ENCODE results near the gene ZNF786.
"Not testable (repeated sequence)": the region's sequence is repeated elsewhere in the genome, so short reads cannot be mapped to it uniquely, and the experiment has no call there.

The ZNF786 gene

DNA sequence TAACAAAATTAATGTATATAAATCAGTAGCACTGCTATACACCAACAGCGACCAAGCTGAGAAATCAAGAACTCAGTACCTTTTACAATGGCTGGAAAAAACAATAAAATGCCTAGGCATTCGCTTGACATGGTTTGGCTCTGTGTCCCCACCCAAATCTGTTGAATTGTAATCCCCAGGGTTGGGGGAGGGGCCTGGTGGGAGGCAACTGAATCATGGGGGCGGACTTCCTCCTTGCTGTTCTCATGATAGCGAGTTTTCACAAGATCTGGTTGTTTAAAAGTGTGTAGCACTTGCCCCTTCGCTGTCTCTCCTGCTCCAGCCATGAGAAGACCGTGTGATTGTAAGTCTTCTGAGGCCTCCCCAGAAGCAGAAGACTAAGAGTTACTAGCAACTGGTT, 8.6 kb downstream of the ZNF786 start:
- DNase-seq = no peak

DNA sequence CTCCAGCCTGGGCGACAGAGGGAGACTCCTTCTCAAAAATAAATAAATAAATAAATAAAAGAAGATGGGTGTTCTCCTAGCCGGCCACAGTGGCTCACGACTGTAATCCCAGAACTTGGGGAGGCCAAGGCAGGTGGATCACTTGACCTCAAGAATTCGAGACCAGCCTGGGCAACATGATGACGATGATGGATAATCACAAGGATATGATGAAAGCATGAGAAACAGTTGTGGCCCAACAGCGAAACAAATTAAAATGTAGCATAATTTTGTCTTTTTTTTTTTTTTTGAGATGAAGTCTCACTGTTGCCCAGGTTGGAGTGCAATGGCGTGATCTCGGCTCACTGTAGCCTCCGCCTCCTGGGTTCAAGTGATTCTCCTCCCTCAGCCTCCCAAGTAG, 12.9 kb downstream of the ZNF786 start:
- no peak for DNase-seq

DNA sequence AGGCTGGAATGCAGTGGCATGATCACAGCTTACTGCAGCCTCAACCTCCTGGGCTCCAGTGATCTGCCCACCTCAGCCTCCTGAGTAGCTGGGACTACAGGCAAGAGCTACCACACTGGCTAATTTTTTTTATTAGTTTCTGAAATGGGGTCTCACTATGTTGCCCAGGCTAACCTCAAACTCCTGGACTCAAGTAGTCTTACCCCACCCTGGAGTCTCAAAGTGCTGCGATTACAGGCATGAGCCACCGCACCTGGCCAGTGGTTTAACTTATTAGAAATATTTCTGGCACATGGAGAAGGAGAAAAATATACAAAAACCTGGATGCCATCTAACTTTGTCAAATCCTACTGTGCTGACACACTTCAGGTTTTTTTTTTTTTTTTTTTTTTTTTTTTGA, 15.2 kb downstream of the ZNF786 start:
- DNase-seq = no peak

DNA sequence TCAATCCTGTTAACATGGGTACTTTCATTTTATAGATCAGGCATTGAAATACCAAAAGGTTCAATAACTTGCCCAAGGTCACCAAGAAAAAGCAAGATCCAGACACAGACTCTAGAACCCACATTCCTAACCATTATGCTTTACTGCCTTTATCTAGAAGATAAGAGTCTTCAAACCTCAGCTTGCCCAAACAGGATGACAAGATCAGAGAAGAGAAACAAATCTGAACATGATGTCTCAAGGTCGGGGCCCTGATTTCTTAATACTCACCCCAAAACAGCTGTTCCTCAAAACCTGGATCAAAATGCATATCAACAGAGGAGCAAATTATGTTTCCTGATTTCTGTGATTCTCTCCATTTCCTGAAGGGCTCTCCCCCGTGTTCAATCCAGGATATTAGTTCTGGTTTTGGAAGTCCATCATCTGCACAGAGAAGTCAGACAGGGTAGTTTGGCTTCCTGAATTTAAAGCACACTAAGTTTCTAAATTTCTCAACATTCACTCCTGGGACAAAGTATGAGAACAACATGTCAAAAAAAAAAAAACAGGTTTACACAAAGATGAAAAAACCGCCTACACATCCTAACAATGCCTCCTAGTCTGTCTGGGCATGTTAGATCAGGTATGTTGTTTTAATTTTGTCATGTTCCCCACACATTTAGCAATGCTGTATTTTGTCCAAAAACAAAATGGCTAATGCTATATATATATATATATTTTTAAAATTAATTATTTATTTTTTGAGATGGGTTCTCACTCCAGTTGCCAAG, 16.2 kb downstream of the ZNF786 start:
- DNase-seq = no peak

DNA sequence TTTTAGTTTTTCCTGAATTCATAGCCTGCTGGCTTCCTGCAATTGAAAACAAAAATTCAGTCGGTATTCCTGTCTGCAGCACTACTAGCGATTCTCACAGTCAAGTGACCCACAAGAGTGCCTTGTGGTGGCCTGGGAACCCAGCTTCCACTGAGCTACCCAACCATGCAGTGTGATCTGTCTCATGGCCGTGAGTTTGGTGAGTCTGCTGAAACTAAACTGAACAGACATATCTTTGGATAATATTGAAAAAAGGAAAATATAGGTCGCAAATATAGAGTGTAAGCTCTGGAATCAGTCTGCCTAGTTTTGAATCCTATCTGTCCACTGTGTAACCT, 18.1 kb downstream of the ZNF786 start:
- no peak for DNase-seq

DNA sequence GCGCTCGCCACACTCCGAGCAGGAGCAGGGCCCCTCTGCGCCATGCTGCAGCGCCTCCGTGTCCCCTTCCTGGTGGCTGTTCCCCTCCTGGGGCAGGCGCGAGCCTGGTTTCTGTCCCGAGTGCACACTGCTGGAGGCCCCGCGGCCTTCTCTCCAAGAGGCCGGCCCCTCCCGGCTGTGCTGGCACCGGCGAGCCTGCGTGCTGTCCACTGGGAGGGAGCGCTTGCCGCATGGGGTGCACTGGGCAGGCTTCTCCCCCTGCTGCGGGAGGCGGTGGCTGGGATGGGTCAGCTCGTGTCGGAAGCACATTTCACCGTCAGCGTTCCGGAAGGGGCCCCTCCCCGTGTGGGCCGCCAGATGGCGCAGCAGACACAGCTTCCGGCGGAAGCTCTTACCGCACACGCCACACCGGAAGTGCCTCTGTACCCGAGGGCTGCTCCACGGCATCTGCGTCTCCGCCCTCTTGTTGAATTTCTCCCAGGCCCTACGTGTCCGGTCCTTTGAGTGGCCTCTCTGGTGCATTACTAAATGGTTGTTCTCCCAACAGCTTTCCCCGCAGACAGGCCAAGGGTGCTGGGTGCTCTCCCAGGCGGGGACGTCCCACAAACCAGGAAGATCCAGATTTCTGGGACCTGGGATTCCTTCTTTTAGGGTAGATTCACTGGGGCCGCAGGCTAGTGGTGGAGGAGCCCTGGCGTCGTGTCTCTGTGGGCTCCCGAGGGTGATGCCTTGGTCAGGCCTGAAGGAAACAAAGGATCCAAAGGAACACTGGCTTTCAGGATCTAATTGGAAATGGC, 18.7 kb downstream of the ZNF786 start:
- DNase-seq = no peak

DNA sequence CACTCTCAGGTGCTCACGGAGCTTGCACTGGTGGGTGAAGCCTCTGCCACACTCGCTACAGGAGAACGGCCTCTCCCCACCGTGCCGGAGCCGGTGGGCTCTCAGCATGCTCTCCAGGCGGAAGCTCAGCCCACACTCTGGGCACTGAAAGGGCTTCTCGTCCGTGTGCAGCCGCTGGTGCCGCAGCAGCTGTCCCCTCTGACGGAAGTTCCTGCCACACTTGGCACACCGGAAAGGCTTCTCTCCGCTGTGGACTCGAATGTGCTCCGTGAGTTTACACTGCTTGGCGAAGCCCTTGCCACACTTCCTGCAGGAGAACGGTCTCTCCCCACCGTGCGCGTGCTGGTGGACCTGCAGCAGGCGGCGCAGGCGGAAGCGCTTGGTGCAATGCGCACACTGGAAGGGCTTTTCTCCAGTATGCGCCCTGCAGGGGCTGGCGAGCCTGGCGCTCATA, 19.3 kb downstream of the ZNF786 start:
- DNase-seq = no peak

DNA sequence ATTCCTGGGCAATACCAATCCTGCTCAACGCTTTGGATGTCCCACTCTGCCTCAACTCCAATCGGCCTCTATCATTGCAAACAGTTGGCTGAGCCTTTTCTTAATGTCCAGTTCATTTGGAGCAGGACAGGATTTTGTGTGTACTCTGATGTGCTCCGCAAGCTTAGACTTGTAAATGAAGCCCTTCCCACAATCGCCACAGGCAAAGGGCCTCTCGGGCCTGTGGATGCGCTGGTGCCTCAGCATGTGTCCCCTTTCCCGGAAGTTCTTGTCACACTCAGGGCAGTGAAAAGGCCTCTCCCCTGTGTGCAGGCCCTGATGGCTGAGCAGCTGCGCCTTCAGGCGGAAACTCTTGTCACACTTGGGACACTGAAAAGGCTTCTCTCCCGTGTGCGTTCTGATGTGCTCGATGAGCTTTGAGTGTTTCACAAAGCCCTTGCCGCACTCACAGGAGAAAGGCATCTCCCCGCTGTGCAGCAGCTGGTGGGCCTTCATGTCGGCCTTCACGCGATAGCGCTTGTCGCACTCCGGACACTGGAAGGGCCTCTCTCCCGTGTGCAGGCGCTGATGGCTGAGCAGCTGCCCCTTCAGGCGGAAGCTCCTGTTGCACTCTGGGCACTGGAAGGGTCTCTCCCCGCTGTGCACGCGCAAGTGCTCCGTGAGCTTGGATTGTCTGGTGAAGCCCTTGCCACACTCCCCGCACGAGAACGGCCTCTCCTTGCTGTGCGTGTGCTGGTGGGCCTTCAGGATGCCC, 20.0 kb downstream of the ZNF786 start:
- DNase-seq = no peak

DNA sequence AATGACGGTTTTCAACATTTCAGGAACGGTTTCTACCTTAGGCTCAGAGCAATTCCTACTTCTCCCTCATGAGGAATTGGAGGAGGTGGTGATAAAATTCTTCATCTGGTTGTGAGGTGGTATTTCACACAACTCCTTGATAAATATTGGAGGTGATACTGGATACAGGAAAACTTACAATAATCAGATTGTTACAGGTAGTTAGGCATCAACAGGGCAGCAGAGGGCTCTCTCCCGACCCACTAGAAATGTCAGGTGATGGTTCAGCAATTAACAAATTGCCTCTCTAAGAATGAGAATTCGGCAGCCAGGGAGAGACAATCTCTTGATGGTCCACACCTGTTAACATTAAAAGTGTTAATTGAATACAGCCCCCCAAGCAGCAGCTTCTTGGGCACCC, 22.6 kb downstream of the ZNF786 start:
- DNase-seq = no peak

DNA sequence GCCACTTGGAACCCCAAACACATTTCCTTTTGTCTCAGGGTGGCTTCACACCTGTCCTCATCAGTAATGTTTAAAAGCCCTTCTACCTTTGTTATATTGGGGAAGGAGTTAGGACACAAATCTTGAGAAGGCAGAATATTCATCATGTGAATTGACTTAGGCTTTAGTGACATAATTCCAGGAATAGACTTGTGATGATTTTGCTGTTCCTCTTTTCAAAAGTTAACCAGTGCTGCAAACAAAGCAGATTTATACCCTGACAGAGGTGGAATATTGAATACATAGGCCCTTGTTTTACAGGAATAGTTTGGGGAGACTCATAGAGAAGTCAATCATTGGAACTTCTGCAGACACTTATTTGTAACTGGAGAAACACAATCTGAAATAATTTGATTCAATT, 27.0 kb downstream of the ZNF786 start:
- no peak for DNase-seq

DNA sequence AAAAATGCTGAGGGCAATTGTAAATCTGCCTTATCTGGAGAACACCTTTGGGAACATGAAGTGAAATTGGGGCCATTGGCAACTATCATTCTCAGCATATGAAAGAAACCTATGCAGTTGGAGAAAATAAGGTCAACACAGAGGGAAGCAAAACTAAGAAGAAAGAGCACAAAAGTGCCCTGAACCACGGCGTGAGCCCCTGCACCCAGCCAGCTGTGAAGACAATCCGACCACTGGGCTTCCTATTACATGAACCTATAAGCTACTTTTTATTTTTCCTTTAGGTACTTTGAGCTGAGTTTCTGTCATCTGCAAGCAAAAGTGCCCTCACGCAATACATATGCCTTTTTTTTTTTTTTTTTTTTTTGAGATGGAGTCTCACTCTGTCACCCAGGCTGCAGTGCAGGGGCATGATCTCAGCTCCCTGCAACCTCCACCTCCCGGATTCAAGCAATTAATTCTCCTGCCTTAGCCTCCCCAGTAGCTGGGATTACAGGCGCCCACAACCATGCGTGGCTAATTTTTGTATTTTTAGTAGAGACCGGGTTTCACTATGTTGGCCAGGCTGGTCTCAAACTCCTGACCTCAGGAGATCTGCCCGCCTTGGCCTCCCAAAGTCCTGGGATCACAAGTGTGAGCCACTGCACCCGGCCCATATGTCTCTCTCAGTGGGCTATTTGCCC, 28.2 kb downstream of the ZNF786 start:
- DNase-seq = not testable (repeated sequence)

DNA sequence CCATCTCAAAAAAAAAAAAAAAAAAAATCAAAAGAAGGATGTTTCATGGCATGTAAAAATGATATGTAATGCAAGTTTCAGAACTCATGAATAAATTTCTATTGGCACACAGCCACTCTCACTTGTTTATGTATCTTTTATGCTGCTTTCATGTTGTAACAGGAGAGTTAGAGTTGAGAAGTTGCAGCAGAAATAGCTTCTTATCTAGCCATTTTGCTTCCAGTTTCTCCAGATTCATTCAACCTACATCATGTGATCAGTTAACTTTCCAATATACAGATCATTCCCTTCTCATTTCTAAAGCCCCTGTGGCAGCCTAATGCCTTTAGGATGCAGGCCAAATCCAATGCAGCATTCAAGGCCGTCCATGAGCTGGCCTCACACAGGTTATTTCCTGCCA, 30.4 kb downstream of the ZNF786 start:
- DNase-seq = no peak

DNA sequence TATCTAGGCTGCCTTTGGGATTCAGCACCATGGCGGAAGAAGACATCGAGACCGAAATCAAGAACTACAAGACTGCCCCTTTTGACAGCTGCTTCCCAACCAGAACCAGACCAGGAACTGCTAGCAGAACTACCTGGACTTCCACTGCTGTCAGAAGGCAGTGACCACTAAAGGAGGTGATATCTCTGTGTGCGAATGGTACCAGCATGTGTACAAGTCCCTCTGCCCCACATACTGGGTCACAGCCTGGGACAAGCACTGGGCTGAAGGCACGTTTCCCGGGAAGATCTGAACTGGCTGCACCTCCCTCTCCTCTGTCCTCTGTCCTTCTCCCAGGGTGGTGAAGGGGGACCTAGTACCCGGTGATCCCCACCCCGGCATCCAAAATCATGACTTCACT, 36.6 kb downstream of the ZNF786 start:
- no peak for DNase-seq

DNA sequence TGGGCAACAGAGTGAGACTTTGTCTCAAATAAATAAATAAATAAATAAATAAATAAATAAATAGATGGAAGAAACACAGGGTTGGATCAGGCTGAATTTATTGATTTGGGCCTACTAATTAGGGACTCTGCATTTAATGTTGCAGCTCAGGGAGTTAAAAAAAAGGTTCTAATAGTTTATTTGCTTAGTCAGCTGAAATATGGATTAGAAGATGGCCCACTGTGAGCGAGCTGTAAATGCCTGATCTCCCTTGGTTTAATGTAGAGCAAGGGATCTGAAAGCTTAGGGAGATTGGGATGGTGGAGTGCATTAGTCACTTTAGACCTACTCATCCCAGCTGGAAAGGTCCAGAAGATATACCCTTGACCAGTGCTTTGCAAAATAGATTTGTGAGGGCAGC, 37.1 kb downstream of the ZNF786 start:
- DNase-seq = no peak

DNA sequence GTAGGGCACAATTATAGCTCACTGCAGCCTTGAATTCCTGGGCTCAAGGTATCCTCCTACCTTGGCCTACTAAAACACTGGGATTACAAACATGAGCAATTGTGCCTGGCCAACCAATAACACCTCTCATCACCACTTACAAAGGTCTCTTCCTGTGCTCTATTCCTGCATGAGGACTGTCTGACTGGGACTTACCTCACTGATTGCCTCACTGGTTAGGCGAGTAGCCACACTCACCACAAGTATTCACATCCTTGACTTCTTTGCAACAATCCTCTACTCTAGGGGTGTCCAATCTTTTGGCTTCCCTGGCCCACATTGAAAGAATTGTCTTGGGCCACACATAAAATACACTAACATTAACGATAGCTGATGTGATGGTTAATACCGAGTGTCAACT, 39.6 kb downstream of the ZNF786 start:
- no peak for DNase-seq

DNA sequence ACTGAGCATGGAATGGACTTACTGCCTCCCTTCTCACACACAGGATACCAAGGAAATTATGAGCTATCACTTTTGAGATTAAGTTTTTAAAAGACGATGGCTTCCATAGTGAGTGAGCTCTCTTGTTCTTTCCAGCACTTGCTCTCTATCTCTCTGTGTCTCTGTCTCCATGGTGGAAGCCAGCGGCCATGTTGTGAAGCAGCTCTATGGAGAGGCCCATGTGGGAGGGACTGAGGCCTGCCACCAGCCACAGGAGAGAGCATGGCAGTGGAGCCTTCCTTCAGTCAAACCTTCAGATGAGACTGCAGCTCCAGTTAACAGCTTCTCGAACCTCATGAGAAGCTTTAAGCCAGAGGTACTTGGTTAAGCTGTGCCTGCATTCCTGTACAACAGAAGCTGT, 41.7 kb downstream of the ZNF786 start:
- DNase-seq = no peak

DNA sequence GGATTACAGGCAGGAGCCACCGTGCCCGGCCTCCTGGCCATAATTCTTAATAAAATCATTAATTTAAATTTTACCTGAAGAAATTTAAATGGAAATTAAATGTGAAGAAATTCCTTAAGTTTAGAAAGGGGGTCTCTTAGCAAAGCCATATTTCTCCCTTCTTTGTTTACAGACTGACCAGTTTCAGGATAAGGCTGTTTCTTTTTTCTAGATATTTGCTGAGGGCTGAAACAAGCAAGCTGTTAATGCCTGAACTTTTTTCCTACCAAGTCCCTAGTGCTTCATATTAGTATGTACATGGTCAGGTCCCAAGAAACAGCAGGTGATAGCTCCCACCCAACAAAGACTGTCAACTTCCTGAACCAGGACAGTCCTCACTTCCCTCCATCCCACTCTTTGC, 44.1 kb downstream of the ZNF786 start:
- DNase-seq = no peak

DNA sequence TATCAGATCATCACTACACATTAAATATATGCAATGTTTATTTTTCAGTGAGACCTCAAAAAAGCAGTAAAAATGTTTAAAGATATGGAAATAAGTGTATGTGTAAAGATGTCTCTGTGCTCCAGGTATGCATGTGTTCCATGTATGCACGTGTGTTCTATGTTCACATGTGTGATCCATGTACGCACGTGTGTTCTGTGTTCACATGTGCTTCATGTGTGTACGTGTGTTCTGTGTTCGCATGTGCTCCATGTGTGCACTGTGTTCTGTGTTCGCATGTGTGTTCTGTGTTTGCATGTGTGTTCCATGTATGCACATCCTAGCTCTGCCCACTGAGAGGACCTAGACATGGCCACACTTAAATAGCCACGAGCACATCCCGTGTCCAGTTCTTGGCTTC, 46.6 kb downstream of the ZNF786 start:
- DNase-seq = no peak

DNA sequence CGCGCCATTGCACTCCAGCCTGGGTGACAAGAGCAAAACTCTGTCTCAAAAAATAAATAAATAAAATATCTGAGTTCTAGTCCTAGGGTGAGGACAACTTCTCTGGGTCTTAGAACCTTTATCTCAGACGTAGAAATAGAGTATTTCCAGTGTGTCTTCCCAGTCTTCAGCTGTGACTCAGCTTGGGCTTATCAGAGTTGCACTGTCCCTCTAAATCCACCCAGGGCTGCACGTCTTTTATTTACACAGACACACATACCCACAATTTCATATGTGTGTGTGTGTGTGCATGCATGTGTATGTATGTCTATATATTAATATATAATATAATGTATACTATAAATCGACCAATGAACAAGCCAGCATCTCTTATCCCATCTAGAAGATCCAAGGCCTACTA, 49.2 kb downstream of the ZNF786 start:
- DNase-seq = no peak

DNA sequence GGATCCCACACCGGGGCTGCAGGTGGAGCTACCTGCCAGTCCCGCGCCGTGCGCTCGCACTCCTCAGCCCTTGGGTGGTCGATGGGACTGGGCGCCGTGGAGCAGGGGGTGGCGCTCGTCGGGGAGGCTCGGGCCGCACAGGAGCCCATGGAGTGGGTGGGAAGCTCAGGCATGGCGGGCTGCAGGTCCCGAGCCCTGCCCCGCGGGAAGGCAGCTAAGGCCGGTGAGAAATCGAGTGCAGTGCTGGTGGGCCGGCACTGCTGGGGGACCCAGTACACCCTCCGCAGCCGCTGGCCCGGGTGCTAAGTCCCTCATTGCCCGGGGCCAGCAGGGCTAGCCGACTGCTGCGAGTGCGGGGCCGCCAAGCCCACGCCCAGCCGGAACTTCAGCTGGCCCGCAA, 51.9 kb downstream of the ZNF786 start:
- not testable (repeated sequence) for DNase-seq

DNA sequence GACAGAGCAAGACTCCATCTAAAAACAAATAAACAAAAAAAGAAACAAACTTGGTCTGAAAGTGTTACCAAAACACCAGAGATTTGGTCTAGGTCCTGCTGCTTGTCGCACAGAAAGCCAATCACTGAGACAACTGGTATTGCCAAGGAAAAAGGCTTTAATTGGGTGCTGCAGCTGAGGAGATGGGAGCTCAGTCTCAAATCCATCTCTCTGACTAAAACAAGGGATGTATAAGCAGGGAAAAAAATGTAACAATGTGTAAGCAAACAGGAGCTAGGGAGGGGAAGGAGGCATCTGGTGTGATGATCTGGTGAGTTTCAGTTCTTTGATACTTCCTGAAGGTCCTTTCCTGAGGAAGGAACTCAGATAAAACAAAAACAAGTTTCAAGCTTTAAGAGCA, 53.8 kb downstream of the ZNF786 start:
- DNase-seq = no peak

DNA sequence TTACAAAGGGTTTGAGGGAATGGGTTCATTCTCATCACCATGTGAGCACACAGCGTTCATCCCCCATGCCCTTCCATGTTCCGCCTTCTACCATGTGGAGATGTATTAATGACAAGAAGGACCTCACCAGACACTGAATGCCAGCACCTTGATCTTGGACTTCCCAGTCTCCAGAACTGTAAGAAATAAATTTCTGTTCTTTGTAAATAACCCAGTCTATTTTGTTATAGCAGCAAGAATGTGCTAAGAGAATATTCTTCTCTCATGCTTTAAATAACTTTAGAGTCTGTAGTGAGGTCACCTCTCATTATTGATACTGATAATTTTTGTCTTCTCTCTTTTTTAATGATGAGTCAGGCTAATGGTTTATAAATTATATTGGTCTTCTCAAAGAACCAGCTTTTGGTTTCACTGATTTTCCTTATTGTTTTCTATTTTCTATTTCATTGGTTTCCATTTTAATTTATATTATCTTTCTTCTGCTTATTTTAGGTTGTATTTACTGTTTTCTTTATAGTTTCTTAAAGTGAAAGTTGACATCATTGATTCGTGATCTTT, 59.1 kb downstream of the ZNF786 start:
- no peak for DNase-seq

DNA sequence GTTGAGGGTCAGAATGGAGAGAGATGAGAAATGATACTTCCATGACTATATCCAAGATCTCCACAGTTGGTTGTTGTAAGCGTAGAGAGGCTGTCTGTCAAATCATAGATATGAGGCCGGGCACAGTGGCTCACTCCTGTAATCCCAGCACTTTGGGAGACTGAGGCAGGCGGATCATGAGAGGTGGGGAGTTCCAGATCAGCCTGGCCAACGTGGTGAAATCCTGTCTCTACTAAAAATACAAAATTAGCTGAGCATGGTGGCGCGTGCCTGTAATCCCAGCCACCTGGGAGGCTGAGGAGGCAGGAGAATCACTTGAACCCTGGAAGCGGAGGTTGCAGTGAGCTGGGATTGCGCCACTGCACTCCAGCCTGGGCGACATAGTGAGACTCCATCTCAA, 60.1 kb downstream of the ZNF786 start:
- DNase-seq = not testable (repeated sequence)

Measured in DMS153 (cell line).